ENCODE data around the gene ZNF124.
"Not testable (repeated sequence)": the region's sequence is repeated elsewhere in the genome, so short reads cannot be mapped to it uniquely, and the experiment has no call there.

Gene ZNF124

GRCh38 chr1:247171875-247172563 is at the start of gene ZNF124:
TSS of gene ZNF124 (minus strand) at chr1:247172020. CDS start at chr1:247171877, 143 bp downstream.
- DNase-seq (ENCODE audit: insufficient read length, low spot score); FAIRE-seq: not testable (repeated sequence)

DNA sequence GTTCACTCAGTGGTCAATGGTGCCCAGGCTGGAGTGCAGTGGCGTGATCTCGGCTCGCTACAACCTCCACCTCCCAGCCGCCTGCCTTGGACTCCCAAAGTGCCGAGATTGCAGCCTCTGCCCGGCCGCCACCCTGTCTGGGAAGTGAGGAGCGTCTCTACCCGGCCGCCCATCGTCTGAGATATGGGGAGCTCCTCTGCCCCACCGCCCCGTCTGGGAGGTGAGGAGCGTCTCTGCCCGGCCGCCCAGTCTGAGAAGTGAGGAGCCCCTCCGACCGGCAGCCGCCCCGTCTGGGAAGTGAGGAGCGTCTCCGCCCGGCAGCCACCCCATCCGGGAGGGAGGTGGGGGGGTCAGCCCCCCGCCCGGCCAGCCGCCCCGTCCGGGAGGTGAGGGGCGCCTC is 48.5 kb upstream of the ZNF124 start:
- DNase-seq (ENCODE audit: insufficient read length, low spot score); FAIRE-seq: not testable (repeated sequence)

DNA sequence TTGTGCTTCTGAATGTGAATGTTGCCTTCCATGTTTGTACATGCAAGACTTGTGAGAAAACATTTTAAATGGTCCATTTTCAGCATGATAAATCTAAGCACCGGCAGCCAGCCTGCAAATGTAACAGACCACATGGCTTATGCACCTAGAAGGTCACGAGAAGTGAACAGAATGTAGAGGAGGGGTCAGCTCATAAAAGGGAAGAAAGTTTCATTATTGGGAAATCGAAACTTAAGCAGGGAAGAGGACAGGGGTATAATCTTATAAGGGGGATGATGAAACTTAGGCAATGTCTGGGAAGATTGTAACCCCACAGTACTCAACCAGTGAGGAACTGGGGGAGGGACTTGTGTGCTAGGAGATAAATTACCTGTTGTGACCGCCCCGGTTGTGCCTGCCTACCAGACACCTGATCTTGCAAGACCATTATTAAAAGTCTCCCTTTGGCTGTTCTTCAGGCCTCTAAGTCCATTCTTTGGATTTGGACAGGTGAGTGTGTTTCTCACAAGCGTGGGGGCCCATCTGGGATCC is 46.4 kb upstream of the ZNF124 start:
- DNase-seq (ENCODE audit: insufficient read length, low spot score) (no peak), FAIRE-seq (no peak)
- no peak for TF ChIP-seq CTCF (IDR thresholded peaks at IDR 0.05; ENCODE audit: insufficient read depth, missing control alignments)

DNA sequence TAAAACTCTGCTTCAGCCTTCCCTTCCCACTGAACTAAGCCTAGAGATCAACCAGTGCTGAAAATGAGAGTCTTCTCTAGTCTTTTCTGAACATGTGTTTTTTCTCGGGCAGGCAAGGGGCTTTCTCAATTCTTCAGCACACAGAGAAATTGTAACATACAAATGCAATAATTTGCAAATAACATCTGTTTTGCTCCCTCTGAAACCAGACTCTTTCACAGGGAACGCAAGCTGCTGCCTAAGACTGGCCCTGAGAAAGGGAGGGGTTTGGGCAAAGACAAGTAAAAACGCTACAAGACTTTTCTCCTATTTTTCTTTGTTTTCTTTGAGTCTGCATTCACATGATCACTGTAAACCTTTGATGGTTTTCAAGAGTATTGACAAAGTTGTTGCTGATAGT is 44.4 kb upstream of the ZNF124 start:
- no peak for DNase-seq (ENCODE audit: insufficient read length, low spot score)
- no peak for TF ChIP-seq CTCF (IDR thresholded peaks at IDR 0.05; ENCODE audit: insufficient read depth, missing control alignments)
- no peak for FAIRE-seq

GRCh38 chr1:247212627-247213617 is 41.1 kb upstream of the ZNF124 start:
- FAIRE-seq (peak; percentile 84), DNase-seq (ENCODE audit: insufficient read length, low spot score) (no peak)
- no peak for TF ChIP-seq CTCF (IDR thresholded peaks at IDR 0.05; ENCODE audit: insufficient read depth, missing control alignments)

- DNase-seq (ENCODE audit: insufficient read length, low spot score) (no peak), FAIRE-seq (no peak)
- TF ChIP-seq CTCF (IDR thresholded peaks at IDR 0.05; ENCODE audit: insufficient read depth, missing control alignments): no peak
Measured at GRCh38 chr1:247212012-247212411, 40.2 kb upstream of the ZNF124 start.

- FAIRE-seq: no peak
- no peak for TF ChIP-seq CTCF (IDR thresholded peaks at IDR 0.05; ENCODE audit: insufficient read depth, missing control alignments)
- DNase-seq (ENCODE audit: insufficient read length, low spot score): no peak
Measured at GRCh38 chr1:247211339-247211738, 39.5 kb upstream of the ZNF124 start.
